GM12892 (cell line): Measurements from ENCODE around the gene NME7.

ENCODE experiments used
- POLR2A ChIP-seq: IDR thresholded peaks from 2 replicates; pipeline ENCODE4 v1.6.1; 2011; ENCODE audit warnings: low read depth, low read length, control low read depth
- TAF1 ChIP-seq: IDR thresholded peaks from 2 replicates; pipeline ENCODE4 v1.6.1; 2011; ENCODE audit warnings: low read depth, mild to moderate bottlenecking, control low read depth, low read length, borderline replicate concordance

DNA sequence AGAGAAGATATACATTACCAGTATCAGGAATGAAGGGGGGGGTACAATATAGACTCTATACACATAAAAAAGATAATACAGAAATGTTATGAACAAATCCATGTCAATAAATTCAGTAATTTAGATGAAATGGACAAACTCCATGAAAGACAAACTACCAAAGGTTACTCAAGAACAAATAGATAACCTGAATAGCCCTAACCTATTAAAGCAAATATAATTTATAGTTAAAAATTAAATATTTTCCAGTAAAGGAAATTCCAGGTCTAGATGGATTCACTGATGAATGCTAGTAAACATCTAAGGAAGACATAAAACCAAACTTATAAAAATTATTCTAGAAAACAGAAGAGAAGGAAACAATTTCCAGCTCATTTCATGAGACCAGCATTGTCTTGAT is 13.6 kb upstream of the NME7 start:
- TF ChIP-seq POLR2A = no peak
- no peak for TF ChIP-seq TAF1
